ENCODE measurements around the gene SPEN. TPM values are rescaled to one million over a fixed set of nuclear protein-coding genes. Genes with fewer than 3 reads are reported as not detected.
A peak's percentile ranks its signal among the peaks of the same experiment; 100 is the strongest.

The SPEN gene
- total and polyA plus RNA-seq, 2 of the 4 experiments (the other 2 are of a cell fraction), result 7.6 to 15.8 TPM

DNA sequence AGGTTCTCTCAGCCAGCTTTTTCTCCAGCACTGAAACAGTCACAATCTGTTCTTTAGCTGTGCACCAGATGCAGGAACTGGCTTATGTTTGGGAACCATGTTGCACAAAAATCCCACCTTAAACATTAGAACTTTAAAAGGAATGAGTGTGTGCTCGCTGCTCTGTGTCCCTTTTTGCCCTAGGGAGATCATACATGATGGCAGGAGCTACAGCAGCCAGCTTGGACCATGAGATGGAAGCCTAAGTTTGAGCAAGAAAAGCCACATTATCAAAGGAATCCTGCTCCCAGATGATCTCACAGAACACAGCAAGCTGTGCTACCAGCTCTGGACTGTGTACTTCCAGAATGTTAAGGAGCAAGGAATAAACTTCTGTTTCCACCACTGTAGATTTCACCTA lies 124.9 kb downstream of the SPEN start:
- Histone ChIP-seq H2BK20ac (ENCODE audit: low read depth, low read length) (no peak overlapping the region), H3K4me2 (ENCODE audit: low read depth, low read length) (no peak overlapping the region), H3K9me3 (ENCODE audit: control insufficient read depth, insufficient read depth, low read length) (no peaks in the 10 kb centered on the region; the same call in 1 of the 2 replicates), H2AK9ac (replicated peaks; ENCODE audit: low read depth, low read length, poor library complexity) (no peak overlapping the region), H3K56ac (ENCODE audit: extremely low read depth, insufficient read depth, low read length) (no peak overlapping the region), H3K23ac (ENCODE audit: low read depth, low read length) (0 out of 2 replicates have a peak overlapping the region, but pooled peaks have one; percentile 1), H3K18ac (ENCODE audit: low read depth, low read length) (no peak overlapping the region), H4K5ac (ENCODE audit: low read depth, low read length) (no peak overlapping the region), H4K20me1 (ENCODE audit: insufficient read depth, low read length) (peaks cover 17% of the 10 kb centered on the region), H3K79me1 (ENCODE audit: low read depth in 1 of 2, low read length in 2 of 2) (peaks cover 32 to 67% of the 10 kb centered on the region in 2 experiments; a peak in 3 of 4 replicates), H3K9ac (ENCODE audit: low read depth, low read length) (no peak overlapping the region), H2BK15ac (ENCODE audit: low read depth, low read length) (no peak overlapping the region), H2BK120ac (ENCODE audit: low read depth, low read length) (no peak overlapping the region), H3K9me1 (ENCODE audit: insufficient read depth, low read length) (peaks cover 14% of the 10 kb centered on the region), H3K4me3 (ENCODE audit: insufficient read depth, low read depth, low read length) (no peak overlapping the region), H4K8ac (ENCODE audit: low read depth in 2 of 2, low read length in 2 of 2) (no peak overlapping the region), H2AK5ac (ENCODE audit: low read depth, low read length) (no peak overlapping the region; the same call in 1 of the 2 replicates), H3K14ac (replicated peaks; ENCODE audit: low read depth, low read length) (no peak overlapping the region), H3K4ac (ENCODE audit: low read depth, low read length) (no peak overlapping the region), H2BK5ac (ENCODE audit: low read depth, low read length, poor library complexity, severe bottlenecking) (no peak overlapping the region), H3K27ac (ENCODE audit: insufficient read depth, low read length) (no peak overlapping the region), H3K36me3 (ENCODE audit: control insufficient read depth, insufficient read depth, low read length) (peaks cover 30% of the 10 kb centered on the region), H3K27me3 (ENCODE audit: control insufficient read depth, insufficient read depth, low read length) (no peaks in the 10 kb centered on the region), H2AFZ (replicated peaks; ENCODE audit: low read length, poor library complexity) (no peak overlapping the region), H4K91ac (ENCODE audit: insufficient read depth, low read depth, low read length) (no peak overlapping the region; the same call in 1 of the 2 replicates), H3K4me1 (ENCODE audit: control insufficient read depth, insufficient read depth, low read length) (peaks cover 6% of the 10 kb centered on the region; the same call in 1 of the 2 replicates)
- BruUV-seq (replicated peaks), result no TSS peak
- in situ Hi-C loops (cut with MboI; ENCODE audit: low sequenced_read_pairs), result no loop called here
- ChIA-PET POLR2A (ENCODE audit: unreplicated experiment) (no interaction called here), CTCF (interaction anchor here (0.8 to 1.1 kb wide), 2 partner anchors 22 to 156 kb away, joined by 3 to 5 read pairs; no protein-coding TSS in a partner anchor)
- no peak for DNase-seq
- dilution Hi-C loops (cut with HindIII; ENCODE audit: low sequenced_read_pairs, unreplicated experiment), result no loop called here
- TF ChIP-seq RFX5 (IDR thresholded peaks at IDR 0.05; ENCODE audit: low read depth, low read length) (no peak), SMC3 (IDR thresholded peaks at IDR 0.05; ENCODE audit: low read depth, low read length) (no peak), MXI1 (IDR thresholded peaks at IDR 0.05; ENCODE audit: borderline replicate concordance, low read depth, low read length) (no peak), FOS (IDR thresholded peaks at IDR 0.05; ENCODE audit: low read depth, low read length) (no peak), BHLHE40 (IDR thresholded peaks at IDR 0.05; ENCODE audit: low read depth, low read length) (no peak), CHD1 (IDR thresholded peaks at IDR 0.05; ENCODE audit: low read depth, low read length) (no peak)
- TF ChIP-seq, protein P1, sequence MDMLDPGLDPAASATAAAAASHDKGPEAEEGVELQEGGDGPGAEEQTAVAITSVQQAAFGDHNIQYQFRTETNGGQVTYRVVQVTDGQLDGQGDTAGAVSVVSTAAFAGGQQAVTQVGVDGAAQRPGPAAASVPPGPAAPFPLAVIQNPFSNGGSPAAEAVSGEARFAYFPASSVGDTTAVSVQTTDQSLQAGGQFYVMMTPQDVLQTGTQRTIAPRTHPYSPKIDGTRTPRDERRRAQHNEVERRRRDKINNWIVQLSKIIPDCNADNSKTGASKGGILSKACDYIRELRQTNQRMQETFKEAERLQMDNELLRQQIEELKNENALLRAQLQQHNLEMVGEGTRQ (IDR thresholded peaks at IDR 0.05; ENCODE audit: low read depth, low read length), result no peak
- intact Hi-C loops (cut with micrococcal nuclease), result no loop called here
- WGBS, 2 experiments (ENCODE audit: extremely low coverage in 2 of 2, insufficient read length in 1 of 2), result 100% methylated on average over 1 of the region's 1 CpG; no CpG with 5 or more reads in 1 of the 2 experiments
- no peak for ATAC-seq (ENCODE audit: low read depth)
